Astrocyte (in vitro differentiated cells and primary cell): ENCODE data around the gene PRKD2.

Source experiments
- CTCF ChIP-seq: IDR thresholded peaks from 2 replicates; pipeline ENCODE4 v1.5.1; 2011; ENCODE audit warnings: low read depth, mild to moderate bottlenecking, inconsistent platforms, low read length, moderate library complexity; ENCODE audit not compliant: insufficient read depth
- EZH2 ChIP-seq: IDR thresholded peaks from 2 replicates; pipeline ENCODE4 v1.6.1; 2012; ENCODE audit warnings: mild to moderate bottlenecking, low read length, inconsistent platforms; ENCODE audit not compliant: insufficient read depth

DNA sequence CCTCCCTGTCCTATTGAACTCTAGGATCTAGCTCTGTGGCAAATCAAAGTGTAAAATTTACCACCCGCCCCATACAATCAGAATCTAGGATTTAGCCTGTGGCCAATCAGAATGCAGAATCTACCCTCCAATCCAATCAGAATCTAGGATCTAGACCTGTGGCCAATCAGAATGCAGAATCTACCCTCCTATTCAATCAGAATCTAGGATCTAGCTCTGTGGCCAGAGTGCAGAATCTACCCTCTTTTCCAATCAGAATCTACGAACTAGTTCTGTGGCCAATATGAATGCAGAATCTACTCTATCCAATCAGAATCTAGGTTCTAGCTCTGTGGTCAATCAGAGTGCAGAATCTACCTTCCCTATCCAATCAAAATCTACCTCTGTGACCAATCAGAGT lies 25.8 kb downstream of the PRKD2 start:
- TF ChIP-seq CTCF: no peak
- TF ChIP-seq EZH2: no peak
